CD1c-positive myeloid dendritic cell (primary cell): ENCODE results near the gene SATB2.

Experiments
- DNase-seq: peaks from one replicate; pipeline ENCODE4 v3.0.0-alpha.2; 2016; ENCODE audit errors: extremely low spot score

SATB2 gene

GRCh38 chr2:199325881-199326280 is 131.9 kb downstream of the SATB2 start:
- no peak for DNase-seq

DNA sequence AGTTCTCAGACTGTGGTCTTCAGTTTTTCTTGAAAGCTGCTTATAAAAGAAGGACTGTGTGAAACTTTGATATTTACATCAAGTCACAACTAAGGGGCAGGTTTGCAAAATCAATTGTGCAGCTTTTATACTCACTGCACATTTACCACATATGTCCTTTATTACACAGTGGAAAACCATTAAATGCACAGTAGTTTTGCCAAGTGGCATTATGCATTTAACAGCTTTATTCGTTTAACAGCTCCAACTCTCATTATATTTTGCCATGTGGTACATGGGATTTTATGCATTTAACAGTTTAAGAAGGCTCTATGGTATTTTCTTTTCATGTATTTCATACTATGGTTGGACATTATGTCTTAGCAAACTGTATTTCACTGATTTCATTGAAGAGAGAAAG is 135.6 kb downstream of the SATB2 start:
- DNase-seq: no peak

- DNase-seq: no peak
These were observed 140.1 kb downstream of the SATB2 start for GRCh38 chr2:199317646-199318045.

DNA sequence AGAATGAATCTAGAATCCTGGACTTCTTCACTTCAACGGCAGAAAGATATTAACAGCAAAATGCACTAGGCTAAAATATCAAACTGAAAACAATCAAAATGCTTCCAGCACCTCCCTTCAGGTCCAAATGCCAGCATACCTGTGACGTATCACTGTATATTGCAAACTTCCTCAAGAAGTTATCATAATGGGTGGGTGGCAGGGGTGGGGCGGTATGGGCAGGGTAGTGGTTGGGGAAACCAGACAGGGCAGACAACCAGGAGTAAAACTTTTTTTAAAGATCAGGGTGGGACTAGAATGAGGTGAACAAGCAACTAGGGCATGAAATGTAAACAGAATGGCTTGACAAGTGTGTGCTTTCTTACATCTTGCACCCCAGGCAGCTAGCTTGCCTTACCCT is 140.9 kb downstream of the SATB2 start:
- no peak for DNase-seq

DNA sequence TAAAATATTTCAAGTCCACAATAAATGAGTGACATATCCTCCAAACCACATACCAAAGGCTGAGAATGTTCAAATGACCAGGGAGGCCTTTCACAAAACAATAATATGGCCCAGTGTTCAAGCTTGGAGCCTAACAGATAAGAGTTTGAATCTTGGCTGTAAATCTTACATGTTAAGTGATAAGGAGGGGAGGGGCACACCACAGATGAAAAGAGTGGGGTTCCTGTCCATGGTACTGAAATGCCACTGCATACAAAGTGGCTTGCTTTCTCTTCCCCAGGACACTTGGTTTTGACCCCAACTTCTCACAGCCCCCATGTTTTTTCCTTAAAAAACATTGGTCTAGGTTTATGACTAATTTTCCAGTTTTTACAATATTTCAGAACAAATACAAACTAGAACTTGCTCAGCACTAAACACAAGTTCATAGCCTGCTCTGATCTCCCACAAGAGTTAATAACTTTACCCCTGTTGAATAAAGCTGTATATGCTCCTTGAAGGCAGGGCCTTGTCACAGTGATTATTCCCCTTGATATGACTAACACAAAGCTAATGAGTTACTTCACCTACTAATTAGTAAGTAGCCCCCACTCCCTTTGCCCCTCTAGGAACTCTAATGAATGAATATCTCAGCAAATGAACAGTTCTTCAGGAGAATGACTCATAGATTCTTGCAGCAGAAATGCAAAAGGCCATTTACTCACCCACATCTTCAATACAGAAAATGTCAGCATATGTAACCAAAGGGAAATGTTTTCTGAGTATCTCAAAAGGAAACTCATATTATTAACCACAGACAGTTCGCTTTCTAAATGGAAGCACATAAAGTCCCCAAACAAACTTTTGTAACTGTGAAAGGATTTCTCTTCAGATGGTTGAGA is 142.2 kb downstream of the SATB2 start:
- no peak for DNase-seq

DNA sequence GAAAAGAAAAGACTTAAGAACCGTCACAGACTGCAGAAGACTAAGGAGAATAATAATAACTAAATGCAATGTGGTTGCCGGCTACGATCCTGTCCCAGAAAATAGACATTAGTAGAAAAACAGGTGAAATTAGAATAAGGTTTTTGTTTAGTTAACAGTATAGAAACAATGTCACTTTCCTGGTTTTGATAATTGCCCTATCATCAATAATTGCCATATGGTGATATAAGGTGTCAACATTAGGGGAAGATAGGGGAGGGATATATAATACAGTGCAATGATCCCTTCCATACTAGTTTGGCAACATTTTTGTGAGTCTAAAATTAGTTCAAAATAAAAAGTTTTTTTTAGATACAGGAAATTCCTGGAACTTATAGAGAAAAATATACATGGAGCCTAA is 144.8 kb downstream of the SATB2 start:
- no peak for DNase-seq

- no peak for DNase-seq
These were observed 146.8 kb downstream of the SATB2 start for GRCh38 chr2:199310771-199311585.

DNA sequence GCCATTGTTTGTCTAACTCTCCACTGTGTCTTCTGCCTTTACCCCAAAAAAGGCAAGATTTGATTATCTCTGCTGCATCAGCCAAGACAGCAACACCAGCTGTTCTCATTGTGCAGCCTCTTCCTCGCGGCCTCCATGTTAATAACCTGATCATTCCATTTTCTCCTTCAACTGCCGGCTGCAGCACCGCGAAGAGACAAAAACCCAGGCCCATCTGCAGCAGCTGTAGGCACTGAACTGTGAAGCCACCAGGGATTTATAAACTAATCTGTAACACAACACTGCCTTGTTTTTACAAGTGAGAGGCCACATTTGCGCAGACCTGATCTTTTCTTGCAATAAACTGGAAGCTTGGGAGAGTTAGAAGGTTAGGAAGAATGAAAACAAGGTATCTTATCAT is 147.8 kb downstream of the SATB2 start:
- DNase-seq: no peak

- DNase-seq: no peak
These were observed 148.3 kb downstream of the SATB2 start for GRCh38 chr2:199309411-199309810.

- DNase-seq: no peak
These were observed 149.2 kb downstream of the SATB2 start for GRCh38 chr2:199308567-199308966.

DNA sequence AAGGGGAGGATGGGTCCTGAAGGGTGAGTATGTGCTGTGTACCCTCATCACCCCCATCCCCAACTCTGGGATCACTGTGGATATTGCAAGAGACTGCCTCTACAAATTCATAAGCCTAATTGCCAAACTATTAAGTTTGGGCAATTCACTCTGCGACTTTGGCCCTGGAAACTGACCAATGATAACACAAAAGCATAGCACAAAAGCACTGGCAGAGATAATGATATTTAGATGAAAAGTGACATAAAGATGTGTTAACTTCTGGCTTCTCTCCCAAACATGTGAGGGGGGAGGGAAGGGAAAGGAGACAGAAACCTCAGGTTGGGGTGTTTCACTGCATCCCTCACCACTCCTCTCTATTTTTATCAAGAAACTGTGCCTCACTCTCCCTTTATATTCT is 150.3 kb downstream of the SATB2 start:
- no peak for DNase-seq

GRCh38 chr2:199306116-199306515 is 151.6 kb downstream of the SATB2 start:
- DNase-seq: no peak

GRCh38 chr2:199303728-199304177 is 154.0 kb downstream of the SATB2 start:
- DNase-seq: no peak

DNA sequence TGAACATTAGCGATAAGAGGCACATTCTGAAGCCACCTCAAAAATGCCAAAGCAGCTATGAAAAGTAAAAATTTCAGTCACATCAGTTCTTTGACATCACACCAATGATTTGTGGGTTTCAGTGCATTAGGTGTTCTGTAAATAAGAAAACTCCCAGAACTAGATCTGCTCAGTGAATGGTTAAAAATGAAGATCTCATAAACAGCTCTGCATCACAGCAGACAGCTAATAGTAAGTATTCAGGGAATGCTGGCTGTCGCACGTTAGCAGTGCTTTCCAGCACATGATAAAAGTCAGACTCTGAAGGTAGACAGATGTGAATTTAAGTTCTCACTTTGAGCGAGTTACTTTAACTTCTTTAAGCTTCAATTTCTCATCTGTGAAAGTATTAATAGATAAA is 154.9 kb downstream of the SATB2 start:
- DNase-seq: no peak

- no peak for DNase-seq
These were observed 169.3 kb downstream of the SATB2 start for GRCh38 chr2:199288424-199288823.

- no peak for DNase-seq
These were observed 175.4 kb downstream of the SATB2 start for GRCh38 chr2:199282309-199282708.

GRCh38 chr2:199279146-199279545 is 178.6 kb downstream of the SATB2 start:
- DNase-seq: no peak

DNA sequence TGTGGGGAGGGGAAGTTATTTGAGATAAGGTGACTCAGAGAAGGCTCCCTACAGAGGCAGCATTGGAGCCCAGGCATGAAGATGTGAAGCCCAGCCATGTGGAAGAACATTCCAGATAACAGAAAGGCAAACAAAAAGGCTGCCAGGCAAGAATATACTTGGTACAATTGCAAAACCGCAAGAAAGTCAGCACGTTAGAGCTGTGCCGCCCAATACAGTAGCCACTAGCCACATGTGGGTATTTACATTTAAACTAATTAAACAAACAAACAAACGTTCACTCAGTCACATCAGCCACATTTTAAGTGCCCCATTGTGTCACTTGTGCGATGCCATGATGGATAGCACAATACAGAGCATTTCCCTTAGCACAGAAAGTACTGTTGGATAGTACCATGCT is 179.6 kb downstream of the SATB2 start:
- DNase-seq: no peak

GRCh38 chr2:199273042-199273511 is 184.7 kb downstream of the SATB2 start:
- DNase-seq: no peak

GRCh38 chr2:199261936-199262335 is 195.8 kb downstream of the SATB2 start:
- no peak for DNase-seq

- no peak for DNase-seq
These were observed 196.5 kb downstream of the SATB2 start for GRCh38 chr2:199261239-199261638.

DNA sequence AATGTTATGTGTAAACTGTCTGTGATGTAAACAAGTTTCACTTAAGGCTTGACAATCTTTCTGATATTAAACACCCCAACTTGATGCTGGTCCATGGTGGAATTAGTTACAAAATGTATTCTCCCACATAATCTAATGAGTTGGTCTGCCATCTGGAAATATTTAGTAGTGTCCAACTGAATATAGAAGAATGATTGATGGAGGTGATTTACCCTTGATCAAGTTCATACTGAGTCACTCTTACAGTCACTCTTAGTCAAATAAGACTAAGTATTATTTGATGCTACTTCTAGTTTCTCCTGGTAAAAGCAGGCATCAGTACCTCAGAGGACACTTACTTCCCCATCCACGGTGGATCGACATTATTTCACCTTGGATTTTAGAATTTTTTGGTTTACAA is 198.1 kb downstream of the SATB2 start:
- DNase-seq: no peak

DNA sequence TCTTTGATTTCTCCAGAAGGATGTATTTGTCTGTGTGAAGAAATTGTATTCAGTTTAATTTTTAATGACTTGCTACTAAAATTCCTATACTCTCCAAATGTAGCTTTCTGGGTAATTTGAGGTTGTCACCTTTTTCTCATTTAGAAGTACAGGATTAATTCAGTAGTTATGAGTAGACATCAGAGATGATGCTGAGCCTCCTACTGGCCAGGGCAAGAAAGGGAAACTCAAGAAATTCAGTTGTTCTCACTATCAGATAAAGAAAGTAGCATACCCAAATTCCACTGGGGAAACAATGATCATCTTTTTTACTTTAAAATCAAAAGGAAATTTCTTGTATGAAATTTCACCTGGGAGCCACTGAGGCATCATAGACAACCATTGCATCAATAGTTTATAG is 199.4 kb downstream of the SATB2 start:
- no peak for DNase-seq
